H1 (cell line): ENCODE data around the gene TATDN2. TPM values are rescaled to one million over a fixed set of nuclear protein-coding genes. Genes with fewer than 3 reads are reported as not detected.
A peak's percentile ranks its signal among the peaks of the same experiment; 100 is the strongest.

Experiments used
- ASH2L ChIP-seq: fragments of 200-600, 300-600 bp; sonication (generic); IDR thresholded peaks from one replicate; pipeline ENCODE4 v1.7.1; 2017; ENCODE audit warnings: low read length
- BCL11A ChIP-seq, 2 experiments: IDR thresholded peaks; one replicate each; pipeline ENCODE4 v1.6.1; 2011; ENCODE audit warnings: low read depth in 2 of 2, low read length in 2 of 2, mild to moderate bottlenecking in 2 of 2
- CHD7 ChIP-seq: fragments of 300-600 bp; sonication (generic); IDR thresholded peaks from 2 replicates; pipeline ENCODE4 v1.7.1; 2012; ENCODE audit warnings: low read length, moderate library complexity, mild to moderate bottlenecking, inconsistent platforms; ENCODE audit not compliant: insufficient replicate concordance
- EP300 ChIP-seq, 2 experiments: IDR thresholded peaks; 1 replicate in 1 of 2; 2 replicates in 1 of 2; pipeline ENCODE4 v1.6.1; 2011 to 2012; ENCODE audit warnings: low read depth in 2 of 2, low read length in 2 of 2, mild to moderate bottlenecking in 2 of 2, borderline replicate concordance in 1 of 2, inconsistent platforms in 1 of 2, moderate library complexity in 1 of 2
- KDM4A ChIP-seq: IDR thresholded peaks from one replicate; pipeline ENCODE4 v1.7.1; 2012; ENCODE audit warnings: low read depth, mild to moderate bottlenecking, moderate library complexity, low read length, inconsistent platforms; ENCODE audit not compliant: severe bottlenecking
- POLR2A ChIP-seq, 2 experiments: IDR thresholded peaks; 1 replicate in 1 of 2; 2 replicates in 1 of 2; pipeline ENCODE4 v1.6.1; 2011; ENCODE audit warnings: low read depth in 2 of 2, low read length in 2 of 2, mild to moderate bottlenecking in 2 of 2; ENCODE audit errors: control extremely low read depth in 1 of 2
- RFX5 ChIP-seq: IDR thresholded peaks from 2 replicates; pipeline ENCODE4 v1.6.1; 2011; ENCODE audit warnings: low read depth, low read length, improper control_type of control experiment, borderline replicate concordance
- TAF1 ChIP-seq: IDR thresholded peaks from 2 replicates; pipeline ENCODE4 v1.6.1; 2011; ENCODE audit warnings: mild to moderate bottlenecking, low read depth, low read length
- USF2 ChIP-seq: IDR thresholded peaks from 2 replicates; pipeline ENCODE4 v1.6.1; 2011; ENCODE audit warnings: low read length, improper control_type of control experiment
- polyA plus RNA-seq, 7 experiments: library from polyadenylated mRNA; depleted of rRNA in 3 of 7; stranded (reverse) in 5 of 7; unstranded in 2 of 7; fragments of >200 nt in 5 of 7; fragments of 200-250 nt in 2 of 7; gene quantifications; 1 replicate in 5 of 7; 2 replicates in 1 of 7; 4 replicates in 1 of 7; pipeline versions ENCODE4 v1.2.1 to v1.2.3, GENCODE V29; 2011 to 2013; ENCODE audit warnings: missing spikeins in 2 of 7, mixed read lengths in 2 of 7
- total RNA-seq: library from RNA; stranded (reverse); fragmentation: NEBNext Ultra II Directional; extraction: Animal tissue kit (Norgen Biotek cat#: 25700); gene quantifications from 2 replicates; pipeline ENCODE4 v1.2.1, GENCODE V29; 2021

Gene TATDN2
- total and polyA plus RNA-seq, 2 of the 8 experiments (the other 6 are each of a cell fraction or from before 2014, with no cell fraction given), result 12.1 to 34.8 TPM

- no peak for TF ChIP-seq CHD7
- TF ChIP-seq TAF1, result peak; percentile 82
- peak; percentile 78 for TF ChIP-seq USF2
- no peak for TF ChIP-seq ASH2L
- TF ChIP-seq KDM4A, result peak; percentile 76
- TF ChIP-seq RFX5, result no peak
- no peak for TF ChIP-seq BCL11A (IDR thresholded peaks at IDR 0.05; ENCODE audit: low read depth in 2 of 2, low read length in 2 of 2)
- peak; percentile 73 to 83 for TF ChIP-seq POLR2A (IDR thresholded peaks at IDR 0.05; ENCODE audit: control extremely low read depth in 1 of 2, low read depth in 2 of 2, low read length in 2 of 2)
- TF ChIP-seq EP300 (IDR thresholded peaks at IDR 0.05; ENCODE audit: borderline replicate concordance in 1 of 2, low read depth in 2 of 2, low read length in 2 of 2), result no peak
Measured at GRCh38 chr3:10248184-10248983, at the start of gene TATDN2 (continued).
